ENCODE data around the gene CNN2.

The CNN2 gene

GRCh38 chr19:1032264-1032867 is 6.0 kb downstream of the CNN2 start:
- no peak for DNase-seq

GRCh38 chr19:1035998-1036621 is 9.7 kb downstream of the CNN2 start:
- DNase-seq: peak in 1 of 2 donors; percentile 28

DNA sequence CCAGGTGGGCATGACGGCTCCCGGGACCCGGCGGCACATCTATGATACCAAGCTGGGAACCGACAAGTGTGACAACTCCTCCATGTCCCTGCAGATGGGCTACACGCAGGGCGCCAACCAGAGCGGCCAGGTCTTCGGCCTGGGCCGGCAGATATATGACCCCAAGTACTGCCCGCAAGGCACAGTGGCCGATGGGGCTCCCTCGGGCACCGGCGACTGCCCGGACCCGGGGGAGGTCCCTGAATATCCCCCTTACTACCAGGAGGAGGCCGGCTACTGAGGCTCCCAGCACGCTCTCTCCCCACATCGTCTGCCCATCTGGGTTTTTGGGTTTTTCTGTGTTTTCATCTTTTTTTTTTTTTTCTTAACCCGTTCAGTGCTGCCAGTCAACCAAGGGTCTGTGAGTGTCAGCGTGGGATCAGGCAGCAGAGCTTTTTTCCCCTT is 11.2 kb downstream of the CNN2 start:
- no peak for DNase-seq

DNA sequence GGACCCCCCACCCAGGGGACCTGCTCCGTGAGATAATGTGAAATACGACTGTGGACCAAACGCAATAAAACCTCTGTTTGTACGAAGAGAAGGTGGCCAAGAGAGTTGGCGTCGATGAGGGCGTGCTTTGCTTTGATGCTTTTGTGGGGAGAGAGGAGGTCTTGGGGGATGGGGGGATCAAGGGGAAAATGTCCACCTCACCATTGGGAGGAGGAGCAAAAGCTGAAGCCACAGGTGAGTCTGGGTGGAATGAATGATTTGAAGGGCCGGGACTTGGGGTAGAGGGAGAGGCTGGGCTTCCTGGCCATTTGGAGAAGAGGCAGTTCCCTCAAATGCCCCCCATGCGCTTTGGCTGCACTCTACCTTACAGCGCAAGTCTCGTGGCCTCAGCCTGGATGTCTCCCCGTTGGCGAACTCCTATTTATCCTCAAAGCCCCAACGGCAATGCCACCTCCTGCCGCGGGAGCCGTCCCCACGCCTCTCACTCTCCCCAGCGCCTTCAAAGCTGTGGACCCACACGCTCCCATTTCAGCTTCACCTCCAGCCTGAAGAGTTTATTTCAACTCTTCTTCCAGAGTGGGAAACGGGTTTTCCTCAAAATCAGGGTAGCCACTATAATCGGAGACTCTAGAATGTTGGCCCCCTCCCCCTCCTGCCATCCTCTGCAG is 12.7 kb downstream of the CNN2 start:
- DNase-seq: peak in 1 of 2 donors; percentile 23

- peak; percentile 98 to 99 for DNase-seq
These were observed 13.5 kb downstream of the CNN2 start, which contains the start of gene ABCA7 for GRCh38 chr19:1039646-1040475. Gene ABCA7 (plus strand): TSS chr19:1040107. CDS start chr19:1041362, 1,255 bp downstream.

- peak; percentile 93 for DNase-seq
These were observed 14.3 kb downstream of the CNN2 start for GRCh38 chr19:1040476-1041271.

- DNase-seq: no peak
These were observed 14.9 kb downstream of the CNN2 start for GRCh38 chr19:1041272-1041834.

- DNase-seq: no peak
These were observed 15.7 kb downstream of the CNN2 start for GRCh38 chr19:1041835-1042685.

- no peak for DNase-seq
These were observed 16.5 kb downstream of the CNN2 start for GRCh38 chr19:1042689-1043511.

DNA sequence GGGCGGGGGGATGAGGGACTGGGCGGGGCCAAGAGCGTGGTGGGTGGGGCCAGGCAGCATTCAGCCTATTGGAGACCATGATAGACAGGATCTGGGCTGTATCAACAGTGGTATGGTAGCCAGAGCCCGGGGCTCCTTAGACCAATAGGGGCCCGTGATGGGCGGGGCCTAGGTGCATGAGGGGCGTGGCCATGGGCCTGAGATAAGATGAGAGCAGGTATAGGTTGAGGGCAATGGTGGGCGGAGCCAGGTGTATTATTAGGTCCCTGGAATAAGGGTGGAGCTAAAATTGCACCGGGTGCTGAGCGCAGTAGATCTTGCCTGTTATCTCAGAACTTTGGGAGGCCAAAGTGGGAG is 18.8 kb downstream of the CNN2 start:
- peak; percentile 79 to 84 for DNase-seq

DNA sequence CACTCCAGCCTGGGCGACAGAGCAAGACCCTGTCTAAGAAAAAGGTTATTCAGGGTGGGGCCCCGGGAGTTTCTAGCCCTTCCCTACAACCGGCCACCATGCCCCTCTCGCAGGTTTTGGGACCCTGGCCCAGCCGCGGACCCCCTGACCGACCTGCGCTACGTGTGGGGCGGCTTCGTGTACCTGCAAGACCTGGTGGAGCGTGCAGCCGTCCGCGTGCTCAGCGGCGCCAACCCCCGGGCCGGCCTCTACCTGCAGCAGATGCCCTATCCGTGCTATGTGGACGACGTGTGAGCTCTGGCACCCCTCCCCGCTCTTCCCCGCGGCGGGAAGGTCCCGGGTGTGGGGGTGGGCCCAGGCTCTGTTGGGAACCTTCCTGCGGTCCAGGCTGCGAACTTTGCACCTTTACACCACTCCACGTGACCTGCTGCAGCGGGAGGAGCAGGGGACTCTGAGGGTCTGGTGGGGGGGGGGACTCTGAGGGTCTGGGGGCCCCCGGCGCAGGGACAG is 19.8 kb downstream of the CNN2 start:
- DNase-seq: no peak

- DNase-seq: no peak
These were observed 20.7 kb downstream of the CNN2 start for GRCh38 chr19:1046836-1047695.

GRCh38 chr19:1047696-1048147 is 21.3 kb downstream of the CNN2 start:
- DNase-seq: no peak

DNA sequence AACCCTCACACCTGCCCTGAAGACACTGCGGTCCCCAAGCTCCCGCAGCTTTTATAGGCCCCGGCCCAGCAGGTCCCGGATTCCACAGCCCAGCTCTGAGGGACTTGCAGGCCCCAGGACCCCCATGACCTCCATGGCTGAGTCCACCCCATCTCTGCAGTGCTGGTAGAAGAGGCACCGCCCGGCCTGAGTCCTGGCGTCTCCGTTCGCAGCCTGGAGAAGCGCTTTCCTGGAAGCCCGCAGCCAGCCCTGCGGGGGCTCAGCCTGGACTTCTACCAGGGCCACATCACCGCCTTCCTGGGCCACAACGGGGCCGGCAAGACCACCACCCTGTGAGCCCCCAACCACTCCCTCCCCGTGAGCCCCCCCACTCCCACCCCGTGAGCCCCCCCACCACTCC is 22.7 kb downstream of the CNN2 start:
- no peak for DNase-seq

GRCh38 chr19:1049800-1050199 is 23.4 kb downstream of the CNN2 start:
- DNase-seq: no peak

DNA sequence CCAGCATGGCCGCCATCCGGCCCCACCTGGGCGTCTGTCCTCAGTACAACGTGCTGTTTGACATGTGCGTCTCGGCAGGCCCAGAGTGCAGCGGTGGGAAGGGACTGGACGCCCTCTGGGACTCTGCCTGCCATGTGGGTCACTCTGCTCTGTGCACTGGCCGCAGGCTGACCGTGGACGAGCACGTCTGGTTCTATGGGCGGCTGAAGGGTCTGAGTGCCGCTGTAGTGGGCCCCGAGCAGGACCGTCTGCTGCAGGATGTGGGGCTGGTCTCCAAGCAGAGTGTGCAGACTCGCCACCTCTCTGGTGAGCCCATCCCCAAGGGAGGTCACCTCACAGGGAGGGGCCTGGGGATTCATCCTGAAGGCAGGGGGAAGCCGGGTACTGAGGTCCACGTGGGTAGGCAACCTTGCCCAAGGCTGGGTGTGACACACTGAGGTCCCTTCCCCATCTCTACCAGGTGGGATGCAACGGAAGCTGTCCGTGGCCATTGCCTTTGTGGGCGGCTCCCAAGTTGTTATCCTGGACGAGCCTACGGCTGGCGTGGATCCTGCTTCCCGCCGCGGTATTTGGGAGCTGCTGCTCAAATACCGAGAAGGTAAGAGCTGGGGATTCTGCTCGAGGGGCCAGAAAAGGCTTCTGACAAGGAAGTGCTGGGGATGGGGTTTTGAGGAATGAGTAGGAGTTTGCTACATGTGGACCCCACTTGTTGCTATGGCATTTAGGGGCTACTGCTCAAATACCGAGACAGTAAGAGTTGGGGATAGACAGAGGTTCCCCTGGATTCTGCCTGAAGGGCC is 24.8 kb downstream of the CNN2 start:
- no peak for DNase-seq

- DNase-seq: no peak
These were observed 25.4 kb downstream of the CNN2 start for GRCh38 chr19:1051791-1052190.

Data from CD4-positive, alpha-beta T cell treated with Interleukin-1 beta for 1 hour (primary cell).